Vagina (tissue), 2 donors: Measurements from ENCODE around the gene POLA1.

Experiments used
- CTCF ChIP-seq, 3 experiments: fragments of 450-650 bp in 2 of 3; fragments of 200-600 bp in 1 of 3; sonication (generic) in 1 of 3; IDR thresholded peaks; one replicate each; pipeline ENCODE4 v1.5.1; 2017 to 2019; ENCODE audit warnings: antibody characterized with exemption in 3 of 3, mild to moderate bottlenecking in 2 of 3, moderate library complexity in 2 of 3
- POLR2A ChIP-seq, 2 donors: fragments of 450-650 bp; IDR thresholded peaks; one replicate each; pipeline ENCODE4 v1.6.1; 2017; ENCODE audit warnings: antibody characterized with exemption in 2 of 2, mild to moderate bottlenecking in 2 of 2, moderate library complexity in 2 of 2

- TF ChIP-seq CTCF (IDR thresholded peaks at IDR 0.05) (no peak), POLR2A (IDR thresholded peaks at IDR 0.05) (no peak)
Measured at GRCh38 chrX:24828147-24828546, 134.4 kb downstream of the POLA1 start.
